A673 (cell line): ENCODE results near the gene DPEP3. TPM values are rescaled to one million over a fixed set of nuclear protein-coding genes. Genes with fewer than 3 reads are reported as not detected.
A peak's percentile ranks its signal among the peaks of the same experiment; 100 is the strongest.

Source experiments
- BruUV-seq: library from RNA; stranded (reverse); fragments of 400-500 nt; replicated peaks from 2 replicates; lab custom pipeline; 2021; lab: Mats Ljungman, UMichigan
- CTCF ChIA-PET: fragments of 300-600 bp; sonication (Branson Sonifier 250); formaldehyde crosslinking; loops from one replicate; lab custom pipeline; 2022; ENCODE audit warnings: antibody characterized with exemption; lab: Charles Lee
- POLR2A ChIA-PET: fragments of 300-600 bp; sonication (Branson Sonifier 250); formaldehyde crosslinking; loops from one replicate; lab custom pipeline; 2022; ENCODE audit warnings: antibody characterized with exemption; ENCODE audit not compliant: low non-redundant PET; lab: Charles Lee
- DNase-seq: peaks from one replicate; pipeline ENCODE4 v3.0.0-alpha.2; 2015; ENCODE audit warnings: low spot score
- H3K27ac ChIP-seq: fragments of 200-600 bp; sonication (generic); 2 replicates; pipeline ENCODE4 v1.5.1; 2016; ENCODE audit warnings: mixed run types, low read depth, mild to moderate bottlenecking, mixed read lengths, antibody characterized with exemption, low read length; ENCODE audit not compliant: poor library complexity, severe bottlenecking
- H3K27me3 ChIP-seq: fragments of 200-600 bp; sonication (generic); replicated peaks from 2 replicates; pipeline ENCODE4 v1.6.1; 2017; ENCODE audit warnings: mixed run types, low read depth, mild to moderate bottlenecking, mixed read lengths, antibody characterized with exemption, low read length; ENCODE audit not compliant: insufficient read depth, poor library complexity
- H3K36me3 ChIP-seq: fragments of 200-600 bp; sonication (generic); 2 replicates; pipeline ENCODE4 v1.6.1; 2016; ENCODE audit warnings: mixed run types, mild to moderate bottlenecking, mixed read lengths, antibody characterized with exemption, low read length; ENCODE audit not compliant: insufficient read depth, poor library complexity, severe bottlenecking
- H3K4me1 ChIP-seq: fragments of 200-600 bp; sonication (generic); 2 replicates; pipeline ENCODE4 v1.6.1; 2017; ENCODE audit warnings: mixed run types, mild to moderate bottlenecking, mixed read lengths, antibody characterized with exemption, low read length; ENCODE audit not compliant: insufficient read depth, poor library complexity, severe bottlenecking
- H3K4me3 ChIP-seq: fragments of 200-600 bp; sonication (generic); 2 replicates; pipeline ENCODE4 v1.5.1; 2016; ENCODE audit warnings: low read depth, mixed run types, mild to moderate bottlenecking, mixed read lengths, low read length; ENCODE audit not compliant: poor library complexity, severe bottlenecking
- H3K9me3 ChIP-seq: fragments of 200-600 bp; sonication (generic); 2 replicates; pipeline ENCODE4 v1.6.1; 2016; ENCODE audit warnings: mixed run types, low read depth, mild to moderate bottlenecking, mixed read lengths, antibody characterized with exemption, low read length; ENCODE audit not compliant: poor library complexity, severe bottlenecking
- EZH2 ChIP-seq: fragments of 200-600 bp; sonication (generic); IDR thresholded peaks from 2 replicates; pipeline ENCODE4 v1.6.1; 2017; ENCODE audit warnings: borderline replicate concordance, low read depth, mild to moderate bottlenecking, mixed read lengths, antibody characterized with exemption, low read length; ENCODE audit not compliant: poor library complexity, severe bottlenecking
- intact Hi-C: fragments of 100-400 bp; cut with micrococcal nuclease; formaldehyde crosslinking; loops from one replicate; pipeline ENCODE4 v1.10.0; 2022; ENCODE audit not compliant: unreplicated experiment
- total RNA-seq: library from RNA; stranded (reverse); gene quantifications from 2 replicates; pipeline ENCODE4 v1.2.3, GENCODE V29; 2021
- TF ChIP-seq, protein P1 (sequence below): fragments of 300-800, 200-600 bp; sonication (generic); conservative IDR thresholded peaks from 2 replicates; pipeline ENCODE4 v1.5.1; 2017; ENCODE audit warnings: low read depth, mild to moderate bottlenecking, antibody characterized with exemption, low read length, moderate library complexity, mixed read lengths

DPEP3 gene
- total RNA-seq, 1 experiment from 2014 or later = not detected

DNA sequence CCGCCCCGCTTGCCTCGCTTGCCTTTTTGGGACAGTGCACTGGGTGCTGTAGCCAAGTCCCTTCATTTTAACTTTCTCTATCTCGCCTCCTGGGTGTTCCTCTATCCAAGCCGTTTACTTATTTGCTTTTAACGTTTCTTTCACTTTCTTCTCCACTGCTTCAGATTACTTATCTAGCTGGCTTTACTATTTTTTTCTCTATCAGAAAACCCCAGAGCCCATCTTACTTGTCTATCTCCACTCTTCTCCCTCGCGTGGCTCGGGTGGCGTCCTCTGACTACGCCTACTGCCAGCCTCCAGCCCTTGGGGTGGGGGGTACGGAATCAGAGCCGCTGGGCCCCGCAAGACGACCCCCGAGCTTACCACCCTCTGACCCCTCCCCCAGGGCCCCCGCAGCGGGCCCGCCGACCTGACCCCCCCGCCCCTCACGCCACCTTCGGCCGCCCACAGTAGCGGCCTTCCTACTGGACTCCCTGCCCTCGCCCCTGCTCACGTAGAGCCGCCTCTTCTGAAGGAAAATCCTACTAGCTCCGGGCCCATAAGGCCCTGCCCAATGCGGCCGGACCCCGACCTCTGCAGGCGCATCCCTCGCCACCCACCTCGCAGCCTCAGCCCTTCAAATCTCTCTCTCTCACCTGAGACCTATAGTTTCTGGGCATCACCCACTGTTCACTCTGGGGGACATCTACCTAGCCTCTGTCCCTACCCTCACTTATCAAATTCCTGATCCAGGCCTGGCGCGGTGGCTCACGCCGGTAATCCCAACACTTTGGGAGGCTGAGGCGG, 10.9 kb downstream of the DPEP3 start:
- Histone ChIP-seq H3K4me1 (peaks cover 19% of the 10 kb centered on the region), H3K27ac (peak overlapping the region; percentile 87)

GRCh38 chr16:67968400-67969253, 11.7 kb downstream of the DPEP3 start, which contains the start of gene SLC12A4:
Gene SLC12A4, minus strand, starts transcription at chr16:67968637. Its CDS starts 84 bp downstream, at chr16:67968553.
- peak; percentile 93 for DNase-seq
- Histone ChIP-seq H3K4me3 (peak within 1 kb of the TSS; percentile 68), H3K36me3 (no peaks in the 10 kb centered on the region), H3K27me3 (no peaks in the 10 kb centered on the region), H3K4me1 (peaks cover 19% of the 10 kb centered on the region), H3K27ac (peak within 1 kb of the TSS; percentile 87), H3K9me3 (no peaks in the 10 kb centered on the region)
- BruUV-seq = no TSS peak
- TF ChIP-seq, protein P1, sequence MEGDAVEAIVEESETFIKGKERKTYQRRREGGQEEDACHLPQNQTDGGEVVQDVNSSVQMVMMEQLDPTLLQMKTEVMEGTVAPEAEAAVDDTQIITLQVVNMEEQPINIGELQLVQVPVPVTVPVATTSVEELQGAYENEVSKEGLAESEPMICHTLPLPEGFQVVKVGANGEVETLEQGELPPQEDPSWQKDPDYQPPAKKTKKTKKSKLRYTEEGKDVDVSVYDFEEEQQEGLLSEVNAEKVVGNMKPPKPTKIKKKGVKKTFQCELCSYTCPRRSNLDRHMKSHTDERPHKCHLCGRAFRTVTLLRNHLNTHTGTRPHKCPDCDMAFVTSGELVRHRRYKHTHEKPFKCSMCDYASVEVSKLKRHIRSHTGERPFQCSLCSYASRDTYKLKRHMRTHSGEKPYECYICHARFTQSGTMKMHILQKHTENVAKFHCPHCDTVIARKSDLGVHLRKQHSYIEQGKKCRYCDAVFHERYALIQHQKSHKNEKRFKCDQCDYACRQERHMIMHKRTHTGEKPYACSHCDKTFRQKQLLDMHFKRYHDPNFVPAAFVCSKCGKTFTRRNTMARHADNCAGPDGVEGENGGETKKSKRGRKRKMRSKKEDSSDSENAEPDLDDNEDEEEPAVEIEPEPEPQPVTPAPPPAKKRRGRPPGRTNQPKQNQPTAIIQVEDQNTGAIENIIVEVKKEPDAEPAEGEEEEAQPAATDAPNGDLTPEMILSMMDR = no peak
- no peak for TF ChIP-seq EZH2
- ChIA-PET POLR2A (no interaction called here), CTCF (no interaction called here)
- intact Hi-C loops = no loop called here

More for the DNA sequence above, 10.9 kb downstream of the DPEP3 start:
- no TSS peak for BruUV-seq
- Histone ChIP-seq H3K9me3 (no peaks in the 10 kb centered on the region), H3K27me3 (no peaks in the 10 kb centered on the region), H3K4me3 (peak overlapping the region; percentile 68), H3K36me3 (no peaks in the 10 kb centered on the region)
- CTCF ChIA-PET = interaction anchor here (0.7 kb wide), 1 partner anchor 71 kb away, joined by 6 read pairs; no protein-coding TSS in a partner anchor
- no peak for DNase-seq
- no peak for TF ChIP-seq EZH2
- TF ChIP-seq, protein P1 = no peak
- POLR2A ChIA-PET = no interaction called here
- intact Hi-C loops = no loop called here

DNA sequence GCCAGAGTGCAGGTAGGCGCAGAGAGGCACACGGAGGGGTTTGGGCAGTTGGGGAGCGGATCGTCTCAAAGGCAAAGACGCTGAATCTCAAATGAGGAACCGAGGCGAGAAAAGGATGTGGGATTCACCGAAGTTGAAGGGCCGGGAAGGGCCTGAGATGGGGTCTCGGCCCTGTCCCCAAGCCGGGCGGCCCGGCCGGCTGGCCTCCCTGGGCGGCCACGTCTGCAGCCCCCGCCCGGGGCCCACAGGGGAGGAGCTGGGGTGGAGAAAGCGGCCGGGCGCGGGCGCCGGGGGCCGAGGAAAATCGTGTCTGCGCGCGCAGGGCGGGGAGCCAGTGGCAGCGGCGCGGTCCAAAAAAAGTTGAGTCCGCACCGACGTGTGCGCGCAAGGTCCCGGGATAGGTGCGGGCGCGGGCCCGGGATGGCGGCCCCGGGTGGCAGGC, 12.3 kb downstream of the DPEP3 start:
- intact Hi-C loops = no loop called here
- peaks cover 19% of the 10 kb centered on the region for H3K4me1 ChIP-seq
- DNase-seq = peak; percentile 42
- TF ChIP-seq, protein P1 = no peak
- no peak for TF ChIP-seq EZH2
- no TSS peak for BruUV-seq
- CTCF ChIA-PET = no interaction called here
- peak overlapping the region; percentile 68 for H3K4me3 ChIP-seq
- POLR2A ChIA-PET = no interaction called here
- H3K9me3 ChIP-seq = no peaks in the 10 kb centered on the region
- H3K36me3 ChIP-seq = no peaks in the 10 kb centered on the region
- H3K27ac ChIP-seq = peak overlapping the region; percentile 87
- H3K27me3 ChIP-seq = no peaks in the 10 kb centered on the region
